Measurements from ENCODE around the gene LTBP1. TPM values are rescaled to one million over a fixed set of nuclear protein-coding genes. Genes with fewer than 3 reads are reported as not detected.

LTBP1 gene
- total RNA-seq, 1 experiment from 2014 or later = 2.2 TPM

- Histone ChIP-seq H3K36me3 (ENCODE audit: insufficient read depth, low read length, poor library complexity, severe bottlenecking) (no peaks in the 10 kb centered on the region), H3K4me3 (ENCODE audit: low read depth, low read length, poor library complexity, severe bottlenecking) (no peak overlapping the region), H3K27me3 (replicated peaks; ENCODE audit: insufficient read depth, low read depth, low read length, poor library complexity) (no peaks in the 10 kb centered on the region), H3K27ac (ENCODE audit: low read depth, low read length, poor library complexity, severe bottlenecking) (no peak overlapping the region), H3K9me3 (ENCODE audit: low read depth, low read length, poor library complexity, severe bottlenecking) (no peaks in the 10 kb centered on the region), H3K4me1 (ENCODE audit: insufficient read depth, low read length, poor library complexity, severe bottlenecking) (no peaks in the 10 kb centered on the region)
- intact Hi-C loops (cut with micrococcal nuclease; ENCODE audit: unreplicated experiment) = no loop called here
- no peak for TF ChIP-seq EZH2 (IDR thresholded peaks at IDR 0.05; ENCODE audit: borderline replicate concordance, low read depth, low read length, poor library complexity, severe bottlenecking)
- TF ChIP-seq CTCF (conservative IDR thresholded peaks at IDR 0.05; ENCODE audit: low read depth, low read length) = no peak
- no TSS peak for BruUV-seq (replicated peaks)
- ChIA-PET CTCF (no interaction called here), POLR2A (ENCODE audit: low non-redundant PET) (no interaction called here)
- DNase-seq (ENCODE audit: low spot score) = no peak
These were observed 434.6 kb downstream of the LTBP1 start for GRCh38 chr2:33381301-33381858.

DNA sequence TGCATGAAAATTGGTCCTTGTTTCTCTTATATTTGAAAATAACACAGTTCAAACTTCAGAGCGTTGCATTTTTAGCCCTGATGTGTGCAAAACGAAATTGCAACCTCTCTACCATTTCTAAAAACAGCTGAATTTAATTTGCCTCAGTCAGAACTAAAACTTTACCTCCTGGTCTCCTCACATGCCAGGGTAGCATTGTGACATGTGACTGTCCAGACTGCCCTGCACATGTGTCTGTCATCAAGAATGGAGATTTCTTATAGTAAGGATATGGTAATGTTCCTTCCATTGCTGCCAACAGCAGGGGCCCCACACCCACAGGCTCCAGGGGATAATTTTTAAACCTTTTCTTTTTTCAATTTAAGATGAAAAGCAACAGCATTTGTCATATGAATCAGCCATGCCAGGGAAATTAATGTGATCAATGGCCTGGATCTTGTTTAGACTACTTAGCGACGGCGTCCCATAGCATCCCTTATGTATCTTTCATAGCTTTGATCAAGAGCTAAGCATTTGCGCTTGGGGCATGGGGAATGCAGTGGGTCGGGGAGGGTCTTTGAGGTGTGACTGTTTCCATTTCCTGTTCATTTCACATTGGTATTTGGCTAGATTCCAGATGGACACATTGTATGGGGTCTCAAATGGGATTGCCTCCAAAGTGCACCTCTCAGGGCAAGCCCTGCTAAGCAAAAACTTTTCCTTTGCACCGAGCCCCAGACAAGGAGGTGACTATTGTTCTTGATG is 437.3 kb downstream of the LTBP1 start:
- intact Hi-C loops (cut with micrococcal nuclease; ENCODE audit: unreplicated experiment) = no loop called here
- CTCF ChIA-PET = no interaction called here
- H3K27ac ChIP-seq (ENCODE audit: low read depth, low read length, poor library complexity, severe bottlenecking) = no peak overlapping the region
- POLR2A ChIA-PET (ENCODE audit: low non-redundant PET) = no interaction called here
- TF ChIP-seq EZH2 (IDR thresholded peaks at IDR 0.05; ENCODE audit: borderline replicate concordance, low read depth, low read length, poor library complexity, severe bottlenecking) (no peak), CTCF (conservative IDR thresholded peaks at IDR 0.05; ENCODE audit: low read depth, low read length) (no peak)
- DNase-seq (ENCODE audit: low spot score) = no peak
- H3K27me3 ChIP-seq (replicated peaks; ENCODE audit: insufficient read depth, low read depth, low read length, poor library complexity) = no peaks in the 10 kb centered on the region
- no peaks in the 10 kb centered on the region for H3K9me3 ChIP-seq (ENCODE audit: low read depth, low read length, poor library complexity, severe bottlenecking)
- H3K36me3 ChIP-seq (ENCODE audit: insufficient read depth, low read length, poor library complexity, severe bottlenecking) = no peaks in the 10 kb centered on the region
- BruUV-seq (replicated peaks) = no TSS peak
- no peak overlapping the region for H3K4me3 ChIP-seq (ENCODE audit: low read depth, low read length, poor library complexity, severe bottlenecking)
- H3K4me1 ChIP-seq (ENCODE audit: insufficient read depth, low read length, poor library complexity, severe bottlenecking) = no peaks in the 10 kb centered on the region

DNA sequence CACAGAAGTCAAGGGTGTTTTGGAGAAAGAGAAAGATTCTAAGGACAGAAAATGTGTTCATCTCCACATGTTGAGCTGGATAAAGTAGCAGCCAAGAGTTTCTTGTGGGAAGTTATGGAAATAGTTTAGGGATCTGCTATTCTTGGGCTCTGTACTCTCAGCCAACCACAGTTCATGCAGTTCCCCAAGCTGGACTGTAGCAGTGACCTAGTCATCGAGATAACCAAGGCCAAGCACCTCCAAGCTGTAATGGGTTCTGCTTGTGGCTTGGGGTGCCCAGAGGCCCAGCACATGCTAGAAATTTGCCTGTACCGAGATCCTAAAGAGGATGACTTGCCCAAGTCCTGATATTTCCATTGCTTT is 437.8 kb downstream of the LTBP1 start:
- Histone ChIP-seq H3K4me3 (ENCODE audit: low read depth, low read length, poor library complexity, severe bottlenecking) (no peak overlapping the region), H3K27me3 (replicated peaks; ENCODE audit: insufficient read depth, low read depth, low read length, poor library complexity) (no peaks in the 10 kb centered on the region), H3K27ac (ENCODE audit: low read depth, low read length, poor library complexity, severe bottlenecking) (no peak overlapping the region), H3K36me3 (ENCODE audit: insufficient read depth, low read length, poor library complexity, severe bottlenecking) (no peaks in the 10 kb centered on the region), H3K4me1 (ENCODE audit: insufficient read depth, low read length, poor library complexity, severe bottlenecking) (no peaks in the 10 kb centered on the region), H3K9me3 (ENCODE audit: low read depth, low read length, poor library complexity, severe bottlenecking) (no peaks in the 10 kb centered on the region)
- intact Hi-C loops (cut with micrococcal nuclease; ENCODE audit: unreplicated experiment) = no loop called here
- no peak for DNase-seq (ENCODE audit: low spot score)
- ChIA-PET CTCF (no interaction called here), POLR2A (ENCODE audit: low non-redundant PET) (no interaction called here)
- TF ChIP-seq CTCF (conservative IDR thresholded peaks at IDR 0.05; ENCODE audit: low read depth, low read length) (no peak), EZH2 (IDR thresholded peaks at IDR 0.05; ENCODE audit: borderline replicate concordance, low read depth, low read length, poor library complexity, severe bottlenecking) (no peak)
- no TSS peak for BruUV-seq (replicated peaks)
